Right lobe of liver (tissue), 4 donors: Measurements from ENCODE around the gene MLST8.

Experiments
- CTCF ChIP-seq, 4 donors: fragments of 200-600 bp in 3 of 4; fragments of 450-650 bp in 1 of 4; IDR thresholded peaks; one replicate each; pipeline versions ENCODE4 v1.5.1 to v1.8.0; 2016 to 2022; ENCODE audit warnings: antibody characterized with exemption in 4 of 4, mild to moderate bottlenecking in 2 of 4
- POLR2A ChIP-seq: fragments of 450-650 bp; IDR thresholded peaks from one replicate; pipeline ENCODE4 v1.6.1; 2017; ENCODE audit warnings: antibody characterized with exemption, mild to moderate bottlenecking
- donor health status: DM: no; HTN: no; CAD: no.
- donor health status: DM: no; HTN: no; CAD: no.
- donor health status: DM: no; HTN: yes; CAD: no.

DNA sequence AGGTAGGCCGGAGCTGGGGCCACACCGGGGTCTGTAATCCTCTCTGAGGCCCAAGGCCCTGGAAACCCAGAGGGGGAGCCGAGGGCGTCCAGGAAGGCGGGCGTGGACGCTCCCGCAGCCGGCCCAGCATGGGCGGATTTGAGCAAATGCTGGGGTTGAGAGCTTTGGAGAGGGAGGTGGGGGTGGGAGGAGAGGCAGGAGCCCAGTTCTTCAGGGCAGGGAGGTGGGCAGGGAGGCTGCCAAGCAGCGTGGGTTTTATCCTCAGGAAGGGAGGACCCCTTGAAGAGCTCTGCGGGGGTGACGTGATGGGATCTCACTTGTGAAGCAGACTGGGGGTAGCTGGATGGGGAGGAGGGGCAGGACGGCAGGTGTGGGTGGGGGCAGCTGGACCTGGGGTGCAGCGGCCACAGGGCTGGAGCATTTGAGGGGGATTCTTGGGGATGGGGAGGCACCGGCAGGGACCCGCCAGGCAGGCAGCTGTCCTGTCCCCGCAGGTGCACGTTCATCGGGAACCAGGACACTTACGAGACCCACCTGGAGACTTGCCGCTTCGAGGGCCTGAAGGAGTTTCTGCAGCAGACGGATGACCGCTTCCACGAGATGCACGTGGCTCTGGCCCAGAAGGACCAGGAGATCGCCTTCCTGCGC lies 32.4 kb upstream of the MLST8 start:
- no peak for TF ChIP-seq CTCF (IDR thresholded peaks at IDR 0.05)
- TF ChIP-seq POLR2A: no peak
